ENCODE data around the gene ADNP2.
"Not testable (repeated sequence)": the region's sequence is repeated elsewhere in the genome, so short reads cannot be mapped to it uniquely, and the experiment has no call there.

The ADNP2 gene

GRCh38 chr18:80161781-80162417 lies 52.8 kb downstream of the ADNP2 start:
- Histone ChIP-seq H3K9ac (ENCODE audit: low read length in 2 of 2) (no peak overlapping the region), H3K4me1 (ENCODE audit: control insufficient read depth, insufficient read depth, low read length) (peaks cover 4% of the 10 kb centered on the region), H3K36me3 (ENCODE audit: control insufficient read depth in 2 of 2, insufficient read depth in 2 of 2, low read length in 2 of 2) (no peaks in the 10 kb centered on the region), H3K9me3 (ENCODE audit: control insufficient read depth in 2 of 2, low read length in 2 of 2) (no peaks in the 10 kb centered on the region), H3K27ac (ENCODE audit: low read length) (no peak overlapping the region), H3K4me3 (ENCODE audit: low read length in 2 of 2) (no peak overlapping the region), H3K27me3 (ENCODE audit: control insufficient read depth in 1 of 2, insufficient read depth in 2 of 2, low read length in 2 of 2) (no peaks in the 10 kb centered on the region)

- no peak overlapping the region for H3K27ac ChIP-seq (ENCODE audit: low read length)
- no peak overlapping the region for H3K4me3 ChIP-seq (ENCODE audit: low read length in 2 of 2)
- H3K9me3 ChIP-seq (ENCODE audit: control insufficient read depth in 2 of 2, low read length in 2 of 2), result no peaks in the 10 kb centered on the region
- no peaks in the 10 kb centered on the region for H3K27me3 ChIP-seq (ENCODE audit: control insufficient read depth in 1 of 2, insufficient read depth in 2 of 2, low read length in 2 of 2)
- H3K36me3 ChIP-seq (ENCODE audit: control insufficient read depth in 2 of 2, insufficient read depth in 2 of 2, low read length in 2 of 2), result no peaks in the 10 kb centered on the region
- no peak overlapping the region for H3K9ac ChIP-seq (ENCODE audit: low read length in 2 of 2)
- H3K4me1 ChIP-seq (ENCODE audit: control insufficient read depth, insufficient read depth, low read length), result peaks cover 4% of the 10 kb centered on the region
Measured at GRCh38 chr18:80163183-80163582, 54.1 kb downstream of the ADNP2 start.

- not testable (repeated sequence) for H3K4me3 ChIP-seq (ENCODE audit: low read length in 2 of 2); H3K27me3 ChIP-seq (ENCODE audit: control insufficient read depth in 1 of 2, insufficient read depth in 2 of 2, low read length in 2 of 2); H3K27ac ChIP-seq (ENCODE audit: low read length); H3K36me3 ChIP-seq (ENCODE audit: control insufficient read depth in 2 of 2, insufficient read depth in 2 of 2, low read length in 2 of 2); H3K4me1 ChIP-seq (ENCODE audit: control insufficient read depth, insufficient read depth, low read length); H3K9me3 ChIP-seq (ENCODE audit: control insufficient read depth in 2 of 2, low read length in 2 of 2); H3K9ac ChIP-seq (ENCODE audit: low read length in 2 of 2)
Measured at GRCh38 chr18:80164727-80165355, 55.8 kb downstream of the ADNP2 start.

- Histone ChIP-seq H3K27me3 (ENCODE audit: control insufficient read depth in 1 of 2, insufficient read depth in 2 of 2, low read length in 2 of 2) (no peaks in the 10 kb centered on the region), H3K4me1 (ENCODE audit: control insufficient read depth, insufficient read depth, low read length) (peaks cover 3% of the 10 kb centered on the region), H3K9me3 (ENCODE audit: control insufficient read depth in 2 of 2, low read length in 2 of 2) (no peaks in the 10 kb centered on the region), H3K9ac (ENCODE audit: low read length in 2 of 2) (no peak overlapping the region), H3K27ac (ENCODE audit: low read length) (no peak overlapping the region), H3K36me3 (ENCODE audit: control insufficient read depth in 2 of 2, insufficient read depth in 2 of 2, low read length in 2 of 2) (no peaks in the 10 kb centered on the region), H3K4me3 (ENCODE audit: low read length in 2 of 2) (no peak overlapping the region)
Measured at GRCh38 chr18:80166240-80166639, 57.2 kb downstream of the ADNP2 start.

GRCh38 chr18:80166725-80167124 lies 57.7 kb downstream of the ADNP2 start:
- Histone ChIP-seq H3K4me3 (ENCODE audit: low read length in 2 of 2) (no peak overlapping the region), H3K27me3 (ENCODE audit: control insufficient read depth in 1 of 2, insufficient read depth in 2 of 2, low read length in 2 of 2) (no peaks in the 10 kb centered on the region), H3K36me3 (ENCODE audit: control insufficient read depth in 2 of 2, insufficient read depth in 2 of 2, low read length in 2 of 2) (no peaks in the 10 kb centered on the region), H3K9me3 (ENCODE audit: control insufficient read depth in 2 of 2, low read length in 2 of 2) (no peaks in the 10 kb centered on the region), H3K4me1 (ENCODE audit: control insufficient read depth, insufficient read depth, low read length) (peaks cover 4% of the 10 kb centered on the region), H3K27ac (ENCODE audit: low read length) (no peak overlapping the region), H3K9ac (ENCODE audit: low read length in 2 of 2) (no peak overlapping the region)

GRCh38 chr18:80167331-80167730 lies 58.3 kb downstream of the ADNP2 start:
- peaks cover 4% of the 10 kb centered on the region for H3K4me1 ChIP-seq (ENCODE audit: control insufficient read depth, insufficient read depth, low read length)
- no peak overlapping the region for H3K9ac ChIP-seq (ENCODE audit: low read length in 2 of 2)
- no peaks in the 10 kb centered on the region for H3K9me3 ChIP-seq (ENCODE audit: control insufficient read depth in 2 of 2, low read length in 2 of 2)
- no peak overlapping the region for H3K4me3 ChIP-seq (ENCODE audit: low read length in 2 of 2)
- no peak overlapping the region for H3K27ac ChIP-seq (ENCODE audit: low read length)
- H3K36me3 ChIP-seq (ENCODE audit: control insufficient read depth in 2 of 2, insufficient read depth in 2 of 2, low read length in 2 of 2), result no peaks in the 10 kb centered on the region
- H3K27me3 ChIP-seq (ENCODE audit: control insufficient read depth in 1 of 2, insufficient read depth in 2 of 2, low read length in 2 of 2), result no peaks in the 10 kb centered on the region

GRCh38 chr18:80167931-80168330 lies 58.9 kb downstream of the ADNP2 start:
- Histone ChIP-seq H3K9ac (ENCODE audit: low read length in 2 of 2) (no peak overlapping the region), H3K36me3 (ENCODE audit: control insufficient read depth in 2 of 2, insufficient read depth in 2 of 2, low read length in 2 of 2) (no peaks in the 10 kb centered on the region), H3K27ac (ENCODE audit: low read length) (no peak overlapping the region), H3K4me3 (ENCODE audit: low read length in 2 of 2) (no peak overlapping the region), H3K9me3 (ENCODE audit: control insufficient read depth in 2 of 2, low read length in 2 of 2) (no peaks in the 10 kb centered on the region), H3K27me3 (ENCODE audit: control insufficient read depth in 1 of 2, insufficient read depth in 2 of 2, low read length in 2 of 2) (no peaks in the 10 kb centered on the region), H3K4me1 (ENCODE audit: control insufficient read depth, insufficient read depth, low read length) (peaks cover 4% of the 10 kb centered on the region)

GRCh38 chr18:80168346-80168745 lies 59.3 kb downstream of the ADNP2 start:
- H3K36me3 ChIP-seq (ENCODE audit: control insufficient read depth in 2 of 2, insufficient read depth in 2 of 2, low read length in 2 of 2), result no peaks in the 10 kb centered on the region
- H3K4me3 ChIP-seq (ENCODE audit: low read length in 2 of 2), result no peak overlapping the region
- H3K27ac ChIP-seq (ENCODE audit: low read length), result no peak overlapping the region
- H3K9me3 ChIP-seq (ENCODE audit: control insufficient read depth in 2 of 2, low read length in 2 of 2), result no peaks in the 10 kb centered on the region
- peaks cover 4% of the 10 kb centered on the region for H3K4me1 ChIP-seq (ENCODE audit: control insufficient read depth, insufficient read depth, low read length)
- no peaks in the 10 kb centered on the region for H3K27me3 ChIP-seq (ENCODE audit: control insufficient read depth in 1 of 2, insufficient read depth in 2 of 2, low read length in 2 of 2)
- no peak overlapping the region for H3K9ac ChIP-seq (ENCODE audit: low read length in 2 of 2)

GRCh38 chr18:80168982-80169381 lies 59.9 kb downstream of the ADNP2 start:
- Histone ChIP-seq H3K9me3 (ENCODE audit: control insufficient read depth in 2 of 2, low read length in 2 of 2) (no peaks in the 10 kb centered on the region), H3K27ac (ENCODE audit: low read length) (no peak overlapping the region), H3K4me3 (ENCODE audit: low read length in 2 of 2) (no peak overlapping the region), H3K36me3 (ENCODE audit: control insufficient read depth in 2 of 2, insufficient read depth in 2 of 2, low read length in 2 of 2) (no peaks in the 10 kb centered on the region), H3K4me1 (ENCODE audit: control insufficient read depth, insufficient read depth, low read length) (peaks cover 4% of the 10 kb centered on the region), H3K9ac (ENCODE audit: low read length in 2 of 2) (no peak overlapping the region), H3K27me3 (ENCODE audit: control insufficient read depth in 1 of 2, insufficient read depth in 2 of 2, low read length in 2 of 2) (no peaks in the 10 kb centered on the region)

- Histone ChIP-seq H3K27me3 (ENCODE audit: control insufficient read depth in 1 of 2, insufficient read depth in 2 of 2, low read length in 2 of 2) (no peaks in the 10 kb centered on the region), H3K27ac (ENCODE audit: low read length) (no peak overlapping the region), H3K4me1 (ENCODE audit: control insufficient read depth, insufficient read depth, low read length) (peaks cover 4% of the 10 kb centered on the region), H3K9ac (ENCODE audit: low read length in 2 of 2) (no peak overlapping the region), H3K4me3 (ENCODE audit: low read length in 2 of 2) (no peak overlapping the region), H3K9me3 (ENCODE audit: control insufficient read depth in 2 of 2, low read length in 2 of 2) (no peaks in the 10 kb centered on the region), H3K36me3 (ENCODE audit: control insufficient read depth in 2 of 2, insufficient read depth in 2 of 2, low read length in 2 of 2) (no peaks in the 10 kb centered on the region)
Measured at GRCh38 chr18:80169607-80170006, 60.5 kb downstream of the ADNP2 start.

- Histone ChIP-seq H3K9ac (ENCODE audit: low read length in 2 of 2) (no peak overlapping the region), H3K27me3 (ENCODE audit: control insufficient read depth in 1 of 2, insufficient read depth in 2 of 2, low read length in 2 of 2) (no peaks in the 10 kb centered on the region), H3K4me3 (ENCODE audit: low read length in 2 of 2) (peak overlapping the region; percentile 56 to 72), H3K36me3 (ENCODE audit: control insufficient read depth in 2 of 2, insufficient read depth in 2 of 2, low read length in 2 of 2) (no peaks in the 10 kb centered on the region), H3K9me3 (ENCODE audit: control insufficient read depth in 2 of 2, low read length in 2 of 2) (no peaks in the 10 kb centered on the region), H3K4me1 (ENCODE audit: control insufficient read depth, insufficient read depth, low read length) (peaks cover 4% of the 10 kb centered on the region), H3K27ac (ENCODE audit: low read length) (no peak overlapping the region)
Measured at GRCh38 chr18:80170395-80171053, 61.5 kb downstream of the ADNP2 start.
